T-helper 1 cell treated with Interleukin-12 subunit alpha and Interleukin-12 subunit beta and Interleukin-4 antibody, amounts not matched to agents 30 μg/mL and 1 μg/mL, for 36 hours (primary cell): ENCODE data around the gene MINDY2.

ENCODE experiments used
- H3K27ac Mint-ChIP-seq: one replicate; pipeline ENCODE4 v1.8.0; 2021; ENCODE audit warnings: mild to moderate bottlenecking, mixed read lengths
- H3K27me3 Mint-ChIP-seq: one replicate; pipeline ENCODE4 v1.8.0; 2021; ENCODE audit warnings: low read depth, mixed read lengths
- H3K36me3 Mint-ChIP-seq: one replicate; pipeline ENCODE4 v1.8.0; 2021; ENCODE audit warnings: low read depth, mixed read lengths
- H3K4me1 Mint-ChIP-seq: one replicate; pipeline ENCODE4 v1.8.0; 2021; ENCODE audit warnings: low read depth, mixed read lengths
- H3K4me3 Mint-ChIP-seq: one replicate; pipeline ENCODE4 v1.8.0; 2021; ENCODE audit warnings: mild to moderate bottlenecking, moderate library complexity, mixed read lengths
- H3K9me3 Mint-ChIP-seq: one replicate; pipeline ENCODE4 v1.8.0; 2021; ENCODE audit warnings: mixed read lengths

Gene MINDY2, protein sequence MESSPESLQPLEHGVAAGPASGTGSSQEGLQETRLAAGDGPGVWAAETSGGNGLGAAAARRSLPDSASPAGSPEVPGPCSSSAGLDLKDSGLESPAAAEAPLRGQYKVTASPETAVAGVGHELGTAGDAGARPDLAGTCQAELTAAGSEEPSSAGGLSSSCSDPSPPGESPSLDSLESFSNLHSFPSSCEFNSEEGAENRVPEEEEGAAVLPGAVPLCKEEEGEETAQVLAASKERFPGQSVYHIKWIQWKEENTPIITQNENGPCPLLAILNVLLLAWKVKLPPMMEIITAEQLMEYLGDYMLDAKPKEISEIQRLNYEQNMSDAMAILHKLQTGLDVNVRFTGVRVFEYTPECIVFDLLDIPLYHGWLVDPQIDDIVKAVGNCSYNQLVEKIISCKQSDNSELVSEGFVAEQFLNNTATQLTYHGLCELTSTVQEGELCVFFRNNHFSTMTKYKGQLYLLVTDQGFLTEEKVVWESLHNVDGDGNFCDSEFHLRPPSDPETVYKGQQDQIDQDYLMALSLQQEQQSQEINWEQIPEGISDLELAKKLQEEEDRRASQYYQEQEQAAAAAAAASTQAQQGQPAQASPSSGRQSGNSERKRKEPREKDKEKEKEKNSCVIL

GRCh38 chr15:58770857-58771620 is at the start of gene MINDY2:
TSS of gene MINDY2 (plus strand) at chr15:58771302. CDS start at chr15:58771396, 94 bp downstream.
- H3K27me3 Mint-ChIP-seq: no peaks in the 10 kb centered on the region
- H3K4me3 Mint-ChIP-seq: no peak within 1 kb of the TSS
- H3K9me3 Mint-ChIP-seq: no peaks in the 10 kb centered on the region

DNA sequence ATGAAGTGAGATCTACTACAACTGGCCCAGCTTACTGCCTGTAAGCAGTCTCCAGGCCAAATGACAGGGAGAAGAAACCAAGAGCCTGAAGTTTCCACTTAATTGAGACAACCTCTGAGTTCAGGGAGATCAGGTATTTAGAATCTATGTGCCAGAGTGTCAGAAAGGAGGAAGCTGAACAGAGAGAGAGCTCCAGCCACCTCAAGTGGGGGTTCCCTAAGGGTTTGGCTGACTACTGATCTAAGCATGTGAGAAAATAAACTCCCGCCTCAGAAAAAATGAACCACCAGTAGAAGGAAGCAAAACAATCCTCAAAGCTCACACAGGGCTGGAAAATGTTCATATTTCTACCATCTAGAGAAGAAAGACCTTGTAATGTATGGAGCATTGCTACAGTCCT is 46.6 kb upstream of the MINDY2 start:
- H3K36me3 Mint-ChIP-seq: peaks cover 16% of the 10 kb centered on the region
- H3K4me1 Mint-ChIP-seq: peaks cover 30% of the 10 kb centered on the region
- H3K27me3 Mint-ChIP-seq: no peaks in the 10 kb centered on the region
- H3K27ac Mint-ChIP-seq: no peak overlapping the region
- no peak overlapping the region for H3K4me3 Mint-ChIP-seq
- H3K9me3 Mint-ChIP-seq: no peaks in the 10 kb centered on the region

More at GRCh38 chr15:58770857-58771620, at the start of gene MINDY2:
- Mint-ChIP-seq H3K36me3 (peaks cover 2% of the 10 kb centered on the region), H3K4me1 (peaks cover 19% of the 10 kb centered on the region), H3K27ac (peak within 1 kb of the TSS; percentile 89)

DNA sequence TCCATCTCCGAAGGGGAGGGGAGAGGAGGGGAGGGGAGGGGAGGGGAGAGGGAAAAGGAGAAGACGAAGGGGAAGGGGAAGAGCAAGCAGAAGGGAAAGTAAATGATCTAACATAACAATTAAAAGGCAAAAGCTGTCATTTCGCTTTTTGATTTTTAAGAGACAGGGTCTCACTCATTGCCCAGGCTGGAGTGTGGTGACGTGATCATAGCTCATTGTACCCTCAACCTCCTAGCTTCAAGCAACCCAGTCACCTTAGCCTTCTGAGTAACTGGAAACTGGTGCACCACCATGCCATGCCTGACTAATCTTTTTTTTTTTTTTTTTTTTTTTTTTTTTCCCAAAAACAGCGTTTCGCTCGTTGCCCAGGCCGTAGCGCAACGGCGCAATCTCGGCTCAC is 44.2 kb upstream of the MINDY2 start:
- Mint-ChIP-seq H3K4me3 (no peak overlapping the region), H3K9me3 (no peaks in the 10 kb centered on the region), H3K36me3 (peaks cover 14% of the 10 kb centered on the region), H3K27me3 (no peaks in the 10 kb centered on the region), H3K4me1 (peaks cover 27% of the 10 kb centered on the region), H3K27ac (no peak overlapping the region)

DNA sequence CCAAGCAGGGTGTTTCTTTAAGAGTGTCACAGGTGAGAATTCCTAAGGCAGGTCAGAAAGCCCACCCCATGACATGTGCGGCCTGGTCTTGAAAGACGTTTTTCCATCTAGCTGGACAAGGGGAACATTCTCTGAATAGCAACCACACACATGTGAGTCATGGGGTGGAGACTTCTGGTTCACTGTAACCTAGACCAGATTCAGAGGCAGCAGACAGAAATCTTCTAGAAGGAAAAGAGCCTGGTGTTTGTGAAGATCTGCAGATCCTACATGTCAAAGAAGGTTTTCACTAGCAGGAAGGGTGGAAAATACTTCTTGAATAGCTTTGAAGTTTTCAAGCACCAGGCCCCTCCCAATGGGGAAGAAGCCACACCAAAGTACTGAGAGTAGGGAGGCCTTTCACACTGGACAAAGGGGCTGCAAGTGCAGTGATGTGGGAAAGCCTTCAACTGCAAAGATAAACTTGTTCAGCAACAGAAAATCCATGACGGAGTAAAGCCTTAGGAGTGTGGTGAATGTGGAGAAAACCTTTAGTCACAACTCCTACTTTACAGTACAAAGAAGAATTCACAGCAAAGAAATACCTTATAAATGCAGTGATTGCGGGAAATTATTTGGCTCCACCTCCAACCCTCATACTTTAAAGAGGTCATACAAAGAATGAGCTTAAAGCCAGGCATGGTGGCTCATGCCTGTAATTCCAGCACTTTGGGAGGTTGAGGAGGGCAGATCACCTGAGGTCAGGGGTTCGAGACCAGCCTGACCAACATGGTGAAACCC is 39.2 kb upstream of the MINDY2 start:
- H3K9me3 Mint-ChIP-seq: no peaks in the 10 kb centered on the region
- H3K4me3 Mint-ChIP-seq: no peak overlapping the region
- H3K4me1 Mint-ChIP-seq: peaks cover 34% of the 10 kb centered on the region
- no peaks in the 10 kb centered on the region for H3K27me3 Mint-ChIP-seq
- no peak overlapping the region for H3K27ac Mint-ChIP-seq
- H3K36me3 Mint-ChIP-seq: peaks cover 16% of the 10 kb centered on the region

GRCh38 chr15:58732625-58733363 is 38.3 kb upstream of the MINDY2 start:
- Mint-ChIP-seq H3K27ac (no peak overlapping the region), H3K36me3 (peaks cover 16% of the 10 kb centered on the region), H3K9me3 (no peaks in the 10 kb centered on the region), H3K4me1 (peaks cover 37% of the 10 kb centered on the region), H3K4me3 (no peak overlapping the region), H3K27me3 (no peaks in the 10 kb centered on the region)

DNA sequence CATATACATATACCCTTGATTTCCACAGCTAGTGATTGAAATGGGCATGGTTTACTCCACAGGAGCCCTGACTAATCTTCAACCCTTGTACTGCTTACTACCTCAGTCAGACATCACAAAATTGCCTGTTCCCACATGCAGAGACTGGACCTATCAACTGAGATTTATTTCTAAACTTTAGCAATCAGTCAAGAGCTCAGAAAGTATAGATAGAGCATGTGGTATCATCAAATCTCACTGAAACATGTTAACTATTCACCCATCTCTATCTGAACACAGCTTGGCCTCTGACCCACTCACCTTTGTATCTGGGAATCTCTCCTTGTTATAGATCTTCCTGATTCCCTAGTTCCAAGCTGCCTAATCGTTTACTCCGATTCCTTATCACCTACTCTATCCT is 36.2 kb upstream of the MINDY2 start:
- Mint-ChIP-seq H3K36me3 (peaks cover 14% of the 10 kb centered on the region), H3K27me3 (no peaks in the 10 kb centered on the region), H3K9me3 (no peaks in the 10 kb centered on the region), H3K4me1 (peaks cover 47% of the 10 kb centered on the region), H3K27ac (no peak overlapping the region), H3K4me3 (no peak overlapping the region)

- Mint-ChIP-seq H3K36me3 (peaks cover 14% of the 10 kb centered on the region), H3K9me3 (no peaks in the 10 kb centered on the region), H3K27me3 (no peaks in the 10 kb centered on the region), H3K27ac (no peak overlapping the region), H3K4me1 (peaks cover 44% of the 10 kb centered on the region), H3K4me3 (no peak overlapping the region)
These were observed 35.0 kb upstream of the MINDY2 start for GRCh38 chr15:58736018-58736643.

DNA sequence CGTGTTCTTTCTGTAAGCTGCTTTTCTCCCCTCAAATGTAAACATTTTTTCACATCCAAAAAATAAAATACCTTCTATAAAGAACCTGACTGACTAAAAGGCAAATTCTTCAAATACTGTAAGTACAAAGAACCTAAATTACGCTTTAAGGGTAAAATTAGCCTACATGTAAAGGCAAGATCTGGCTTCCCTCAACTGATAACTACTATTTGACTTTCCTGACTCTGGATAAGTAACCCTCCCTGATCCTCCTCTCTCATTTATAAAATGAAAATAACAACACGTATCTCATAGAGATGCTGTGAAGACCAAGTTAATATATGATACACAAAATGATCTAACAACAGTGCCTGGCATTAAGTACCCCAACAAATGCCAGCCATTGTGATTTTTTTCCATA is 33.8 kb upstream of the MINDY2 start:
- Mint-ChIP-seq H3K27me3 (no peaks in the 10 kb centered on the region), H3K9me3 (no peaks in the 10 kb centered on the region), H3K27ac (no peak overlapping the region), H3K4me1 (peaks cover 45% of the 10 kb centered on the region), H3K36me3 (peaks cover 7% of the 10 kb centered on the region), H3K4me3 (no peak overlapping the region)

- Mint-ChIP-seq H3K27ac (no peak overlapping the region), H3K36me3 (peaks cover 4% of the 10 kb centered on the region), H3K4me1 (peaks cover 45% of the 10 kb centered on the region), H3K4me3 (no peak overlapping the region), H3K27me3 (no peaks in the 10 kb centered on the region), H3K9me3 (no peaks in the 10 kb centered on the region)
These were observed 32.9 kb upstream of the MINDY2 start for GRCh38 chr15:58738046-58738707.

GRCh38 chr15:58740436-58740835 is 30.7 kb upstream of the MINDY2 start:
- H3K27ac Mint-ChIP-seq: no peak overlapping the region
- peaks cover 12% of the 10 kb centered on the region for H3K36me3 Mint-ChIP-seq
- H3K4me3 Mint-ChIP-seq: no peak overlapping the region
- H3K27me3 Mint-ChIP-seq: no peaks in the 10 kb centered on the region
- no peaks in the 10 kb centered on the region for H3K9me3 Mint-ChIP-seq
- peaks cover 50% of the 10 kb centered on the region for H3K4me1 Mint-ChIP-seq

DNA sequence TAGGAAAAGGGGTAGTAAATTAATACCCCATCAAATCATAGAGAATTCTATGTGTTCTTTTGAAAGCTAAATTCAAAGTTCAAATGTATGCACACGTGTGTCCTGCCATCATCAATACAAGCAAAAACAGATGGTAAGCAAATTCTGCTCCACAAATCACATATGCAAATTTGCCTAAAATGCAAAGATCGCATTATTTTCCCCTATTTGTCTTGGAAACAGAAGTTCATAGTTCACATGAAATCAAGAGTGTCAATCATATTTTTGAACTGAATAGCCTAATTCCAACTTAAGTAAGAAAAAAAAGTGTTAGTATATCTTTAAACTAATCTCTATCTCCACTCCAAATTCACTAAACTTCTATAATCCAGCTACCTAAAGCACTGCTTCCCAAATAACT is 30.1 kb upstream of the MINDY2 start:
- Mint-ChIP-seq H3K4me1 (peaks cover 50% of the 10 kb centered on the region), H3K27ac (no peak overlapping the region), H3K4me3 (no peak overlapping the region), H3K27me3 (no peaks in the 10 kb centered on the region), H3K9me3 (no peaks in the 10 kb centered on the region), H3K36me3 (peaks cover 14% of the 10 kb centered on the region)

- Mint-ChIP-seq H3K4me1 (peaks cover 51% of the 10 kb centered on the region), H3K36me3 (peaks cover 15% of the 10 kb centered on the region), H3K27ac (no peak overlapping the region), H3K4me3 (no peak overlapping the region), H3K9me3 (no peaks in the 10 kb centered on the region), H3K27me3 (no peaks in the 10 kb centered on the region)
These were observed 28.9 kb upstream of the MINDY2 start for GRCh38 chr15:58742022-58742813.
